Right lobe of liver (tissue), 4 donors: ENCODE data around the gene C12orf60.

Experiments used
- CTCF ChIP-seq, 4 donors: fragments of 200-600 bp in 3 of 4; fragments of 450-650 bp in 1 of 4; IDR thresholded peaks; one replicate each; pipeline versions ENCODE4 v1.5.1 to v1.8.0; 2016 to 2022; ENCODE audit warnings: antibody characterized with exemption in 4 of 4, mild to moderate bottlenecking in 2 of 4
- POLR2A ChIP-seq: fragments of 450-650 bp; IDR thresholded peaks from one replicate; pipeline ENCODE4 v1.6.1; 2017; ENCODE audit warnings: antibody characterized with exemption, mild to moderate bottlenecking
- donor health status: DM: no; HTN: no; CAD: no.
- donor health status: DM: no; HTN: no; CAD: no.
- donor health status: DM: no; HTN: yes; CAD: no.

GRCh38 chr12:14853961-14854360, 50.5 kb downstream of the C12orf60 start:
- TF ChIP-seq CTCF (IDR thresholded peaks at IDR 0.05) (no peak), POLR2A (no peak)
